ENCODE measurements around the gene MOCS3. TPM values are rescaled to one million over a fixed set of nuclear protein-coding genes. Genes with fewer than 3 reads are reported as not detected.

MOCS3 gene
- total RNA-seq, 1 experiment from 2014 or later = 6.4 TPM

GRCh38 chr20:50991076-50991475 lies 32.5 kb downstream of the MOCS3 start:
- no peak for TF ChIP-seq ZNF274 (IDR thresholded peaks at IDR 0.05; ENCODE audit: low read depth, low read length)
- TF ChIP-seq EGR1 (IDR thresholded peaks at IDR 0.05; ENCODE audit: low read depth) = no peak
- no peak for TF ChIP-seq CEBPB (IDR thresholded peaks at IDR 0.05; ENCODE audit: low read depth)
- TF ChIP-seq POLR2A (IDR thresholded peaks at IDR 0.05; ENCODE audit: borderline replicate concordance, extremely low read depth, insufficient read depth, insufficient read length) = no peak
- no peak for TF ChIP-seq SIN3A (IDR thresholded peaks at IDR 0.05; ENCODE audit: low read depth)
- TF ChIP-seq ZBTB33 (IDR thresholded peaks at IDR 0.05; ENCODE audit: extremely low read depth, insufficient replicate concordance, low read length) = no peak
- ATAC-seq (no peak), DNase-seq (ENCODE audit: low read depth, low spot score) (no peak)
- Histone ChIP-seq H3K27ac (ENCODE audit: low read depth, low read length) (no peak overlapping the region), H2AFZ (ENCODE audit: low read depth, low read length, poor library complexity, severe bottlenecking) (no peak overlapping the region), H3K36me3 (ENCODE audit: control insufficient read depth in 1 of 2, insufficient read depth in 2 of 2, low read length in 2 of 2) (no peaks in the 10 kb centered on the region), H3K9ac (ENCODE audit: low read length) (no peak overlapping the region), H4K20me1 (ENCODE audit: insufficient read depth) (no peaks in the 10 kb centered on the region), H3K9me3 (ENCODE audit: control insufficient read depth in 1 of 2, insufficient read depth in 1 of 2, low read depth in 1 of 2, low read length in 2 of 2) (no peaks in the 10 kb centered on the region), H3K4me1 (ENCODE audit: control insufficient read depth in 1 of 2, insufficient read depth in 2 of 2, low read length in 2 of 2) (peaks cover 0 to 16% of the 10 kb centered on the region in 2 experiments; a peak in 1 of 4 replicates), H3K27me3 (ENCODE audit: insufficient read depth, low read length) (no peaks in the 10 kb centered on the region), H3K4me3 (replicated peaks in 1 of 2; ENCODE audit: low read depth in 1 of 2, low read length in 2 of 2) (no peak overlapping the region), H3K4me2 (ENCODE audit: low read length) (no peak overlapping the region), H3K79me2 (ENCODE audit: insufficient read depth, low read length) (no peaks in the 10 kb centered on the region), H3K9me2 (ENCODE audit: insufficient read depth) (no peaks in the 10 kb centered on the region)
- RAD21 ChIA-PET (ENCODE audit: low non-redundant PET in 1 of 2, low total read pairs in 2 of 2, uncharacterized antibody in 2 of 2, unreplicated experiment in 2 of 2) = no interaction called here
- CTCF ChIA-PET = interaction anchor here (2.6 to 4.8 kb wide), 4 partner anchors 25 to 334 kb away, joined by 22 to 106 read pairs (median 30); no protein-coding TSS in a partner anchor
- no TSS peak for BruUV-seq (replicated peaks)
- POLR2A ChIA-PET = interaction anchor here (0.7 to 2.4 kb wide), 2 partner anchors 198 to 316 kb away, joined by 3 to 15 read pairs; no protein-coding TSS in a partner anchor
- intact Hi-C loops (cut with micrococcal nuclease) = no loop called here

GRCh38 chr20:50992336-50992732 lies 33.7 kb downstream of the MOCS3 start:
- H3K4me3 ChIP-seq (replicated peaks in 1 of 2; ENCODE audit: low read depth in 1 of 2, low read length in 2 of 2) = no peak overlapping the region
- no peak for TF ChIP-seq ELF1 (IDR thresholded peaks at IDR 0.05; ENCODE audit: borderline replicate concordance, low read depth)
- no peak for TF ChIP-seq MAX (IDR thresholded peaks at IDR 0.05)
- no peak for TF ChIP-seq EZH2phosphoT487 (IDR thresholded peaks at IDR 0.05; ENCODE audit: borderline replicate concordance)
- no peak for TF ChIP-seq POLR2AphosphoS5 (IDR thresholded peaks at IDR 0.05; ENCODE audit: low read depth, low read length)
- no peak for TF ChIP-seq FOSL1 (IDR thresholded peaks at IDR 0.05; ENCODE audit: low read depth)
- no peak for TF ChIP-seq ZFX (IDR thresholded peaks at IDR 0.05)
- no peak for TF ChIP-seq SP1 (IDR thresholded peaks at IDR 0.05; ENCODE audit: low read depth)
- no peak for TF ChIP-seq POLR2A (IDR thresholded peaks at IDR 0.05; ENCODE audit: borderline replicate concordance, extremely low read depth, insufficient read depth, insufficient read length)
- TF ChIP-seq ATF3 (IDR thresholded peaks at IDR 0.05) = no peak
- no peak for TF ChIP-seq EZH2 (IDR thresholded peaks at IDR 0.05)
- TF ChIP-seq SIN3A (IDR thresholded peaks at IDR 0.05; ENCODE audit: low read depth) = no peak
- TF ChIP-seq TCF7L2 (IDR thresholded peaks at IDR 0.05; ENCODE audit: borderline replicate concordance, extremely low read depth, insufficient read depth, insufficient read length) = no peak
- no peak for TF ChIP-seq JUND (IDR thresholded peaks at IDR 0.05)
- no peak for TF ChIP-seq CBX3 (IDR thresholded peaks at IDR 0.05; ENCODE audit: low read depth)

More at GRCh38 chr20:50992336-50992732, 33.7 kb downstream of the MOCS3 start:
- peak overlapping the region; percentile 60 for H2AFZ ChIP-seq (ENCODE audit: low read depth, low read length, poor library complexity, severe bottlenecking)
- DNase-seq (ENCODE audit: low read depth, low spot score) (no peak), ATAC-seq (no peak)
- CTCF ChIA-PET = interaction anchor here (1.1 to 3.1 kb wide), 18 partner anchors 10 to 632 kb away, joined by 3 to 91 read pairs (median 5); no protein-coding TSS in a partner anchor
- H3K36me3 ChIP-seq (ENCODE audit: control insufficient read depth in 1 of 2, insufficient read depth in 2 of 2, low read length in 2 of 2) = no peaks in the 10 kb centered on the region
- H3K4me2 ChIP-seq (ENCODE audit: low read length) = no peak overlapping the region
- peaks cover 2% of the 10 kb centered on the region; the same call in 1 of the 2 replicates for H3K27me3 ChIP-seq (ENCODE audit: insufficient read depth, low read length)
- peaks cover 0 to 11% of the 10 kb centered on the region in 2 experiments; a peak in 1 of 4 replicates for H3K4me1 ChIP-seq (ENCODE audit: control insufficient read depth in 1 of 2, insufficient read depth in 2 of 2, low read length in 2 of 2)
- no peaks in the 10 kb centered on the region for H4K20me1 ChIP-seq (ENCODE audit: insufficient read depth)
- no peak overlapping the region for H3K27ac ChIP-seq (ENCODE audit: low read depth, low read length)
- no peaks in the 10 kb centered on the region for H3K9me2 ChIP-seq (ENCODE audit: insufficient read depth)
- POLR2A ChIA-PET = interaction anchor here (1.0 to 2.4 kb wide), 2 partner anchors 315 to 331 kb away, joined by 4 to 15 read pairs; no protein-coding TSS in a partner anchor
- H3K79me2 ChIP-seq (ENCODE audit: insufficient read depth, low read length) = no peaks in the 10 kb centered on the region
- intact Hi-C loops (cut with micrococcal nuclease) = no loop called here
- RAD21 ChIA-PET (ENCODE audit: low non-redundant PET in 1 of 2, low total read pairs in 2 of 2, uncharacterized antibody in 2 of 2, unreplicated experiment in 2 of 2) = interaction anchor here (0.7 to 2.2 kb wide), 7 partner anchors 23 to 334 kb away, joined by 3 to 10 read pairs (median 4); no protein-coding TSS in a partner anchor
- BruUV-seq (replicated peaks) = no TSS peak
- H3K9ac ChIP-seq (ENCODE audit: low read length) = no peak overlapping the region
- H3K9me3 ChIP-seq (ENCODE audit: control insufficient read depth in 1 of 2, insufficient read depth in 1 of 2, low read depth in 1 of 2, low read length in 2 of 2) = no peaks in the 10 kb centered on the region
